LNCAP (cell line): ENCODE measurements around the gene DNAJB13.

Source experiments
- TF ChIP-seq, protein P1 (sequence below): fragments of 450-650 bp; IDR thresholded peaks from 2 replicates; pipeline ENCODE4 v1.5.1; 2017; ENCODE audit warnings: mild to moderate bottlenecking

The DNAJB13 gene

DNA sequence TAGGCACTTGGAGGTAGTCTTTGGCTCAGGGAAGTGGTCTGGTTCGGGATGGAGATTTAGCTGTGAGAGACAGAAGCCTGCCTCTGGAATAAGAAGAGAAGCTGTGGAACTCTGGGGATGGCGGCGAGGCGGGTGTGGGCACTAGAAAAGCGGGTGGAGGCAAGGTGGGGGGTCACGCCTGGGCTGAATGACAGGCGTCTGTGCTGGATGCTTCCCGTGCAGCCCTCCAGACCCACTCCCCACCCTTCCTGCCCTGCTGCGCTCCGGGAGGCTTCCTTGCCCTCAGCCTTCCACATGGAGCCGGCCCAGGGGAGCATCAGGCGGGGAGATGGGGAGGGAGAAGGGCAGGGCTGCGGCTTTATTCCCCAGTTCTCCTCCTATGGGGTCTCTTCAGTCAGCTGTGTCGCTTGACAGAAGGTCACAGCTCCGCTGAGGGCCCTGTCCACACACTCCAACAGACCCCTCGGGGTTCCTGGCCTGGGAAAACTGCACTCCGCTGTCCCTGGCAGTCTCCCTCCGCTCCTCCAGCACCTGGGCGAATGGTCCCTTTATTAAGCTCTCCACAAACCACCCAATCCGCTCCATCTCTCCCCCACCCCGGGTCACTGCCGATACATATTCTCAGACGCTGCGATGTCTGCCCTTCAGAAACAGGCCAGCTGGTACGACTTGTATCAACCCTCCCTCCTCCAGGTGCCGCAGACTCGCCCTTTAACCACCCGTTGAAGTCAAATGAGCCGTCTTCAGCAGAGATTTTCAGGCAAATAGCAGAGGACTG is 6.2 kb downstream of the DNAJB13 start:
- TF ChIP-seq, protein P1, sequence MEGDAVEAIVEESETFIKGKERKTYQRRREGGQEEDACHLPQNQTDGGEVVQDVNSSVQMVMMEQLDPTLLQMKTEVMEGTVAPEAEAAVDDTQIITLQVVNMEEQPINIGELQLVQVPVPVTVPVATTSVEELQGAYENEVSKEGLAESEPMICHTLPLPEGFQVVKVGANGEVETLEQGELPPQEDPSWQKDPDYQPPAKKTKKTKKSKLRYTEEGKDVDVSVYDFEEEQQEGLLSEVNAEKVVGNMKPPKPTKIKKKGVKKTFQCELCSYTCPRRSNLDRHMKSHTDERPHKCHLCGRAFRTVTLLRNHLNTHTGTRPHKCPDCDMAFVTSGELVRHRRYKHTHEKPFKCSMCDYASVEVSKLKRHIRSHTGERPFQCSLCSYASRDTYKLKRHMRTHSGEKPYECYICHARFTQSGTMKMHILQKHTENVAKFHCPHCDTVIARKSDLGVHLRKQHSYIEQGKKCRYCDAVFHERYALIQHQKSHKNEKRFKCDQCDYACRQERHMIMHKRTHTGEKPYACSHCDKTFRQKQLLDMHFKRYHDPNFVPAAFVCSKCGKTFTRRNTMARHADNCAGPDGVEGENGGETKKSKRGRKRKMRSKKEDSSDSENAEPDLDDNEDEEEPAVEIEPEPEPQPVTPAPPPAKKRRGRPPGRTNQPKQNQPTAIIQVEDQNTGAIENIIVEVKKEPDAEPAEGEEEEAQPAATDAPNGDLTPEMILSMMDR = no peak

DNA sequence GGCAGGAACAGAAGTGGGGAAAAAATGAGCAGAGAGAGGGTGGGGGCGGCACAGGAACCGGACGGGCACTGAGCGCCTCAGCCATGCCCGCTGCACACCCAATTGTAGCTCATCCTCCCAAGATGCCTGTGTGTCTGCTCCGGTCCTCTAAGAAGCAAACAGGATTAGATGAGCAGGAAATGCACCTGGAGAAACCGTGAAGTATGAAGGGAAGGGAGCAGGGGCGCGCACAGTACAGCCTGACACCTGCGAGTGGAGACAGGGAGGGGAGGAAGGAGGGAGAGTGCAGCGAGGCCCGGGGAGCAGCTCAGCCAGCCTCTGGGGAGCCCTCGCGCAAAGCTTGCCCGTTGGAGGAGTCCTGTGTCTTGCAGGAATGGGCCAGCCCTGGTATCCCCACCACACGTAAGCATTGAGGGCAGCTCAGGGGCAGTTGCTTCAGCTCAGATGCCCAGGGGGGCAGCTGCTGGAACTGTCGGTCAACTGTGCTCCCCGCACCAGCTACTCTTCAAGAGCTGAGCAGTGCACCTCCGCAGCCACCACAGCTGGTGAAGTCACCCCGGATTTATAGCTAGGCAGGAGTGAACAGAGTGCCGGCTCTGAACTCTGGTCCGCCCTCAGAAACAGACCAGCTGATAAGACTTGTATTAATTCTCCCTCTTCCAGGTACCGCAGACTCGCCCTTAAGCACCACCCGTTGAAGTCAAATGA is 7.0 kb downstream of the DNAJB13 start:
- TF ChIP-seq, protein P1 = no peak

DNA sequence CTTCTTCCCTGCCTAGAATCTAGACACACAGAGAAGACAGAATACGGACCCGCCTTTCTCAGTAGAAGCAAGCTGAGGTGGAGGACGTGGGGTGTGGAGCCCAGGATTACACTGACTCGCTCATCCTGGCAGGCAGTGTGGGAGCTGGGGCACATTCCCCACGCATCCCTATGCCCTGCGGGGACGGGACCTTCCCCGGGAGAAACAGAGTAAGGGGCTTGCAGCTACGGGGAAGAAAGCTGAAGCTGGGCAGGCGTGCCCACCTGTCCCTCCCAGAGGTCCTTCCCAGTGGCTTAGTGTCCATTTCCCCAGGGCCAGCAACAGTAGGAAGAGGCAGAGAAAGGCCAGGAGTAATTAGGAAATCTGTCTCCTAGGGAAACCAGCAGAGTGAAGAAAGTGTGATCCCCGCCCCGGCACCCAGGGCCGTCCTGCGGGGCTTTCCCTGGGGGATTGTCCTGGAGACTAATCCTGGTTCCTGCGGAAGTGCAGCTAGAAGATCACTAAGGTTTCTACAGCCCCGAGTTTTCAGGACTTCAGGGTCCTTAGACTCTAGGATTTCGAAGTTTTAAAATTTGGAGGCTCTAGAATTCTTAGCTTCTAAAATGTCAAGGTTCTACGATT is 7.8 kb downstream of the DNAJB13 start:
- TF ChIP-seq, protein P1 = no peak

DNA sequence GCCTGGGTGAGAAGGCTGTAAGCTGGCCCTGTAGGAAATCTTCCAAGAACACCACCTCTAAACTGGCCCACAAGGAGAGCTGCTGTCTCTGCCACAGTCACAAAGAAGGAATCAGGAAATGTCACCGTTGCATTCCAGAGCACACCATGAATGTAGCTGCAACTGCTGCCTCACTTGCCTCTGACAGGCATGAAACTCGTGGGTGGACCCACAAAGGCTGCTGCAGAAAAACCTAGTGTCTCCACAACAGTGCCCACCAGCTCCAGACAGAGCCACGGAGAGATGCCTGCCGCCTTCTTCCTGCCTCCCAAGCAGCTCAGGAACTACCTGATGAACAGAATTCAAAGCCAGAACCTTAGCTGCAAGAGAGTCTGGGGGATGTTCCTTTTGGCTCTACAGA is 10.5 kb downstream of the DNAJB13 start:
- TF ChIP-seq, protein P1 = no peak

DNA sequence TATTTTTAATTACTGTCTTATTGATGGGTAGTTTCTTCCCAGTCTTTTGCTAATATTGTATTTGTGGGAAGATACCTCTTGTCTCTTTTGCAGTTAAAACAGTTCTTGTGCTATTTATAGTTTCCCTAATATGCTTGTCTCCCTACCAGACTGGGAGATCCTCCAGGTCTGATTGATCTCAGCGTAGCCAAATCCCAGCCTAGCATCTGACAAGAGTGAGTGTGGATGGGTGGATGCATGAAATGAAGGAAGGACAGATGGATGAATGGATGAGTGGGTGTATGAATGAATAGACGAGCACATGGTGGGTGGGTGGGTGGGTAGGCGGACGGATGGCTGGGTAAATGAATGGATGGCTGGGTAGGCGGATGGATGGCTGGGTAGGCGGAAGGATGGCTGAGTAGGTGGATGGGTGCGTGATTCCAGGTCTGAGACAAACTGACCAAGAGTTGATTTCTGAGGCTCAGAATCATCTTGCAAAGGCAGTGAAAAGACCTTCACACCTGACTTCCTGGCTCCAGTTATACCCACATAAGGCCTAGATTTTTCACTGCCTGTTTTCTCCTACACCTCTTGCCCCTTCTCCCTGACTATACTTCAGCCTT is 11.4 kb downstream of the DNAJB13 start:
- TF ChIP-seq, protein P1 = no peak

DNA sequence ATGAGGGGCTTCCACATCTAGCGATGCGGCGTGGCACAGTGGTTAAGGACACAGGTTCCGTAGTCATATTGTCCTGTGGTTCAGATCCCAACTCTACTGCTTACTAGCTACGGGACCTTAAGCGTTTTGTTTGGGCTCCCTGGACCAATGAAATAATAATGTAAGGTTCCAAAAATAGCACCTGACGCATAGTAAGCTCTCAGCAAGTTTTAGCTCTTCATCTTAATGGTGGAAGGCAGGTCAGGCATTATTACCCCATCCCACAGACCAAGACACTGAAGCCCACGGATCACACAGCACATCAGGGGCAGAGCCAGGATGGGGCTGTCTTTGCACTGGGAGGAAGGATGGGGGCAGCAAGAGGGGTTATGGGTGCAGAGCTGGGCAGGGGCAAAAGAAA is 13.0 kb downstream of the DNAJB13 start:
- TF ChIP-seq, protein P1 = no peak

DNA sequence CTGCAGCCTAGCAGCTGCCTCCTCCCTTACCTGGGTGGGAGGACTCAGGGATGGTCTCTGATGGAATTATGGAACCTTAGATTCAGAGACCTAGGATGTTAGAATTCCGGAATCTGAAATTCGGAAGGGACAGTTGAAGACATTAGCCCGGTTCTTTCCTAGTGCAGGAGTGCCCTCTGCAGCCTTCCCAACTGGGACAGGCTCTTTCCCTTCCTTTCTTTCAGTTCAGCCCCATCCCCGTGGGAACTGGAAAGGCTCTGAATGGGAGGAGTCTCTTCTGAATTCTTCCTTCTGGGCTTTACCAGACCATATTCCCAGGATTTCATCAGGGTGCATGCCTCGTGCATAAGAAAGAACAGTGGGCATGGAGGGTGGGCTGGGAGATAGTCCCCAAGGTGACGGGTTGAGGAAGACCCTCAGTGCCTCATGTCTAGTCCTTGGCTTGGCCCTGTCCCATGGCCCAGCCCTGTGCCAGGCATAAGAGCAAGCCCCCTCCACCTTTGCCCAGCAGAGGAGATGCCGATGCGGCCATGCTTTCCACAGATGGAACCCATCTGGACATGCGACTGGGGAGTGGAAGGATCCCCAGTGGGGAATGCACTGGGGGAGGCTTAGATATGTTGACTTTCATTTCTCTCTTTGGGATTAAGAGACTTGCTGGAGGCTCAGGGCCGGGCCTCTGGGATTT is 14.4 kb downstream of the DNAJB13 start:
- TF ChIP-seq, protein P1 = no peak
